Endodermal cell (in vitro differentiated cells): ENCODE measurements around the gene ARHGAP1. TPM values are rescaled to one million over a fixed set of nuclear protein-coding genes. Genes with fewer than 3 reads are reported as not detected.

ENCODE experiments used
- DNase-seq: peaks from one replicate; pipeline ENCODE4 v3.0.0-alpha.2; 2017
- H3K27ac ChIP-seq: 2 replicates; pipeline ENCODE4 v1.5.1; 2013; ENCODE audit warnings: mild to moderate bottlenecking, low read depth, low read length, moderate library complexity
- H3K27me3 ChIP-seq: 2 replicates; pipeline ENCODE4 v1.6.1; 2013; ENCODE audit warnings: mild to moderate bottlenecking, low read length, moderate library complexity; ENCODE audit not compliant: insufficient read depth, control insufficient read depth, poor library complexity, severe bottlenecking
- H3K36me3 ChIP-seq: 2 replicates; pipeline ENCODE4 v1.7.0; 2013; ENCODE audit warnings: mild to moderate bottlenecking, low read length, moderate library complexity; ENCODE audit not compliant: control insufficient read depth, insufficient read depth
- H3K4me1 ChIP-seq: one replicate; pipeline ENCODE4 v1.7.0; 2013; ENCODE audit warnings: low read length; ENCODE audit not compliant: control insufficient read depth, insufficient read depth
- H3K4me3 ChIP-seq: 2 replicates; pipeline ENCODE4 v1.5.1; 2013; ENCODE audit warnings: mild to moderate bottlenecking, low read length, moderate library complexity
- H3K9ac ChIP-seq: 2 replicates; pipeline ENCODE4 v1.6.1; 2013; ENCODE audit warnings: mild to moderate bottlenecking, low read length, moderate library complexity; ENCODE audit not compliant: poor library complexity, severe bottlenecking; ENCODE audit errors: extremely low read depth
- H3K9me3 ChIP-seq: 2 replicates; pipeline ENCODE4 v1.6.1; 2013; ENCODE audit warnings: mild to moderate bottlenecking, low read length, moderate library complexity; ENCODE audit not compliant: control insufficient read depth
- H3K27ac Mint-ChIP-seq: 2 replicates; pipeline ENCODE4 v1.8.0; 2020; ENCODE audit warnings: mixed read lengths
- H3K27me3 Mint-ChIP-seq: 2 replicates; pipeline ENCODE4 v1.8.0; 2021; ENCODE audit warnings: mild to moderate bottlenecking, mixed read lengths; ENCODE audit not compliant: insufficient read depth
- H3K36me3 Mint-ChIP-seq: 2 replicates; pipeline ENCODE4 v1.8.0; 2020; ENCODE audit warnings: low read depth, mixed read lengths
- H3K4me1 Mint-ChIP-seq: 2 replicates; pipeline ENCODE4 v1.8.0; 2020; ENCODE audit warnings: mixed read lengths
- H3K4me3 Mint-ChIP-seq: 2 replicates; pipeline ENCODE4 v1.8.0; 2020; ENCODE audit warnings: mild to moderate bottlenecking, moderate library complexity, mixed read lengths
- H3K9me3 Mint-ChIP-seq: 2 replicates; pipeline ENCODE4 v1.8.0; 2020; ENCODE audit warnings: mild to moderate bottlenecking, mixed read lengths
- CTCF ChIP-seq: fragments of 200-600 bp; sonication (generic); conservative IDR thresholded peaks from 2 replicates; pipeline ENCODE4 v1.5.0; 2021; ENCODE audit warnings: antibody characterized with exemption, mild to moderate bottlenecking
- WGBS, 2 experiments: methylation state at CpG; one replicate each; pipeline versions ENCODE4 v1.1.5 to v1.1.7; 2013; ENCODE audit warnings: missing lambda C conversion rate in 2 of 2, mixed read lengths in 1 of 2; ENCODE audit not compliant: insufficient coverage in 1 of 2, insufficient read length in 1 of 2; 5-methylcytosine and 5-hydroxymethylcytosine counted together
- total RNA-seq, 2 donors: library from RNA; stranded (reverse); fragmentation: NEBNext Ultra II Directional in 1 of 2; extraction: Animal tissue kit (Norgen Biotek cat#: 25700) in 1 of 2; gene quantifications; 2 replicates in 1 of 2; 3 replicates in 1 of 2; pipeline ENCODE4 v1.2.1, GENCODE V29; 2021

Gene ARHGAP1
- total RNA-seq, 2 donors from 2014 or later = 53.4 to 56.6 TPM

GRCh38 chr11:46693597-46694012, 6.8 kb downstream of the ARHGAP1 start:
- H3K36me3 ChIP-seq = peaks cover 33% of the 10 kb centered on the region
- H3K4me3 Mint-ChIP-seq = no peak overlapping the region
- H3K27ac ChIP-seq = no peak overlapping the region
- H3K27me3 Mint-ChIP-seq = no peaks in the 10 kb centered on the region
- 98% methylated on average over 2 of the region's 2 CpGs; no CpG with 5 or more reads in 1 of the 2 experiments for WGBS, 2 experiments
- peaks cover 5% of the 10 kb centered on the region for H3K4me1 ChIP-seq
- peaks cover 5% of the 10 kb centered on the region for H3K4me1 Mint-ChIP-seq
- H3K27ac Mint-ChIP-seq = no peak overlapping the region
- no peak for TF ChIP-seq CTCF
- H3K9me3 ChIP-seq = no peaks in the 10 kb centered on the region
- no peak overlapping the region for H3K9ac ChIP-seq
- no peak overlapping the region for H3K4me3 ChIP-seq
- H3K9me3 Mint-ChIP-seq = no peaks in the 10 kb centered on the region
- no peaks in the 10 kb centered on the region for H3K27me3 ChIP-seq
- no peak for DNase-seq
- peaks cover 21% of the 10 kb centered on the region for H3K36me3 Mint-ChIP-seq

- Histone ChIP-seq H3K4me3 (no peak overlapping the region), H3K27me3 (no peaks in the 10 kb centered on the region), H3K9me3 (no peaks in the 10 kb centered on the region), H3K9ac (no peak overlapping the region), H3K27ac (no peak overlapping the region), H3K36me3 (peaks cover 44% of the 10 kb centered on the region), H3K4me1 (no peaks in the 10 kb centered on the region)
- no peak for DNase-seq
- Mint-ChIP-seq H3K4me3 (no peak overlapping the region), H3K4me1 (peaks cover 5% of the 10 kb centered on the region), H3K9me3 (no peaks in the 10 kb centered on the region), H3K36me3 (peaks cover 29% of the 10 kb centered on the region), H3K27ac (no peak overlapping the region), H3K27me3 (no peaks in the 10 kb centered on the region)
- 97 to 100% methylated on average over 1 to 4 of the region's 4 CpGs for WGBS, 2 experiments
- no peak for TF ChIP-seq CTCF
Measured at GRCh38 chr11:46692450-46692849, 8.0 kb downstream of the ARHGAP1 start.

- Mint-ChIP-seq H3K36me3 (peaks cover 38% of the 10 kb centered on the region), H3K4me3 (no peak overlapping the region), H3K27ac (no peak overlapping the region), H3K9me3 (no peaks in the 10 kb centered on the region), H3K4me1 (peaks cover 5% of the 10 kb centered on the region), H3K27me3 (no peaks in the 10 kb centered on the region)
- no peak for DNase-seq
- Histone ChIP-seq H3K27ac (no peak overlapping the region), H3K27me3 (no peaks in the 10 kb centered on the region), H3K9me3 (no peaks in the 10 kb centered on the region), H3K9ac (no peak overlapping the region), H3K36me3 (peaks cover 42% of the 10 kb centered on the region), H3K4me3 (no peak overlapping the region), H3K4me1 (no peaks in the 10 kb centered on the region)
- no peak for TF ChIP-seq CTCF
- 87 to 100% methylated on average over 1 of the region's 1 CpG for WGBS, 2 experiments
Measured at GRCh38 chr11:46690702-46691101, 9.7 kb downstream of the ARHGAP1 start.
